ENCODE data around the gene FKBP10. TPM values are rescaled to one million over a fixed set of nuclear protein-coding genes. Genes with fewer than 3 reads are reported as not detected.
A peak's percentile ranks its signal among the peaks of the same experiment; 100 is the strongest.

The FKBP10 gene
- total RNA-seq, 1 donor from 2014 or later = 1.4 TPM

DNA sequence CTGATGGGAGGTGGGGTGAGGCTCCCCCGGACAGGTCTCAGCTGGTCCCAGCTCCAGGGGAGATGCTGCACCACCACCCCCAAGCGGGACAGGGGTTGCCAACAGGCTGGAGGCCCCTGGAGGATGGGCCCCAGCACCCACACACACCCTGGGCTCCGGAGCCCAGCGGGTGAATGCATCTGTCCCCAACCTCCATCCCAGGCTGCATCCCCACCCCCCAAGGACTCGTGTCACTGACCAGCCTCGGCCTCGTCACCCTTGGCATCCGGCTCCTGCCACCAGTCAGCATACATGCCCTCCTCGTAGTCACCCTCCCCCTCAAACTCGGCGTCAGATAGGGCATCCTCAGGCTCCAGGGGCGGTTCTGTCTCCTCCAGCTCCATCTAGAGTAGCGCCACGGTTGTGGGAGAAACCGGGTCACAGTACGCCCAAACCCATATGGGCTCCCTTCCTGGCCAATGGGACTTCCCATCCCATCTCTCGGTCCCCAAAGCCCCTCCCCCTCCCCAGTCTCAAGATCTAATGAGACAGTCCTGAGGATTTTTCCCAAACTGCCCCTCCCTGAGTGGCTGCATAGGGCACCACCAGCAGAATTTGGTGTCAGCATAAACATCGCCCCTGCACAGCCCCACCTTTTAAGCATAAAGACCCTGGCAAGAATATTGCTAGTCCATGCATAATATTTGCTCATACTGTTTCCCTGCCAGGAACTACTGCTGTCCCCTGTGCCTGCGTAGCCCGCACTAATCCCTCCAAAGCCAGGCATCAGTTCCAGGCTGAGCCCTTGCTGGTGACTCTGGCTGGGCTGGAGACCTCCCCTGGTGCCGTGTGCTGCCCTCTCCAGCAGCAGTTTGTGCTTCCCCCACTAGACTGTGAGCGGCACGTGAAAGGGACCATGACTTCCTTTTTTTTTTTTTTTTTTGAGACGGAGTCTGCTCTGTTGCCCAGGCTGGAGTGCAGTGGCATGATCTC lies 9.5 kb upstream of the FKBP10 start:
- no peak overlapping the region for H3K27ac Mint-ChIP-seq
- H3K27me3 Mint-ChIP-seq (ENCODE audit: low read depth) = no peaks in the 10 kb centered on the region
- H3K36me3 Mint-ChIP-seq (ENCODE audit: low read depth) = no peaks in the 10 kb centered on the region
- peaks cover 8% of the 10 kb centered on the region for H3K4me1 Mint-ChIP-seq (ENCODE audit: low read depth)
- no peak overlapping the region for H3K4me3 Mint-ChIP-seq (ENCODE audit: low read depth)
- intact Hi-C loops (cut with micrococcal nuclease) = no loop called here
- H3K9me3 Mint-ChIP-seq = no peaks in the 10 kb centered on the region
- DNase-seq (ENCODE audit: low spot score) = no peak

DNA sequence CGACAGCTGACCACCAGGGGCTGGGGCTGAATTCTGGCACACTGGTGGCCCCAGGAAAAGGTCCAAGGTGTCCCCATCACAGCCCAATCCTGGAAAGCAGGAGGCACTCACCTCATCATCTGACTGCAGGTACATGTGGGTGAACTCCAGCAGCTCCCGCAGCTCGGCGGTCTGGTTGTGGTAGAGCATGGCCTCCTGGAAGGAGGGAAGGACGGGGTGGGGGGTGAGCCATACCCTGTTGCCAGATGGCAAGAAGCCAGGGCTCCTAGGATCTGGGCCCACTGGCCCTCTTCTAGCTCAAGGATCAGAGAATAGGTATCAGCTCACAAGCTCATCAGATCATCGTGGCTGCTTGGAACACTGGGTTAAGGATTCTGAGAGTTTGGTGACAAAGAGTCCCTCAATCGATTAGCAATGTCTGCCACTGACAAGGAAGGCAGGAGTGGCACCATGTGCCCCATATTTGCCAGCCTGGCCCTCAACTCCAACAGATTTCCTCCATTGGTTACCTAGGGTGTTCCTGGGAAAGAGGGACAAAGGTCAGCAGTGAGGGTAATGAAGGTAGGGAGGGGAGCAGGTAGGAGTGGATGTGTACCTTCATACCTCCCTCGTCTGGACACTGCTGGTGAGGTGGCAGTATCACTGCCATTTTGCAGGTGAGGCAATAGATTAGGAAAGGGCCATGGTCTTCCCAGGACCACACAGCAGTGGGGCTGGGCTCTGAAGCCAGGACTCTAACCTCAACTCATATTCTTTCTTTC lies 5.9 kb upstream of the FKBP10 start:
- intact Hi-C loops (cut with micrococcal nuclease) = no loop called here
- Mint-ChIP-seq H3K27me3 (ENCODE audit: low read depth) (peaks cover 4% of the 10 kb centered on the region), H3K9me3 (no peaks in the 10 kb centered on the region), H3K4me3 (ENCODE audit: low read depth) (no peak overlapping the region), H3K4me1 (ENCODE audit: low read depth) (peaks cover 7% of the 10 kb centered on the region), H3K36me3 (ENCODE audit: low read depth) (peaks cover 4% of the 10 kb centered on the region), H3K27ac (no peak overlapping the region)
- DNase-seq (ENCODE audit: low spot score) = no peak

GRCh38 chr17:41810659-41811548 lies 1.9 kb upstream of the FKBP10 start:
- Mint-ChIP-seq H3K27ac (no peak overlapping the region), H3K4me3 (ENCODE audit: low read depth) (peak overlapping the region; percentile 69), H3K9me3 (no peaks in the 10 kb centered on the region), H3K4me1 (ENCODE audit: low read depth) (peaks cover 8% of the 10 kb centered on the region), H3K27me3 (ENCODE audit: low read depth) (peaks cover 14% of the 10 kb centered on the region), H3K36me3 (ENCODE audit: low read depth) (peaks cover 4% of the 10 kb centered on the region)
- intact Hi-C loops (cut with micrococcal nuclease) = loop anchor here (2.0 kb wide), 1 partner anchor 58 kb away; no protein-coding TSS in a partner anchor
- no peak for DNase-seq (ENCODE audit: low spot score)

DNA sequence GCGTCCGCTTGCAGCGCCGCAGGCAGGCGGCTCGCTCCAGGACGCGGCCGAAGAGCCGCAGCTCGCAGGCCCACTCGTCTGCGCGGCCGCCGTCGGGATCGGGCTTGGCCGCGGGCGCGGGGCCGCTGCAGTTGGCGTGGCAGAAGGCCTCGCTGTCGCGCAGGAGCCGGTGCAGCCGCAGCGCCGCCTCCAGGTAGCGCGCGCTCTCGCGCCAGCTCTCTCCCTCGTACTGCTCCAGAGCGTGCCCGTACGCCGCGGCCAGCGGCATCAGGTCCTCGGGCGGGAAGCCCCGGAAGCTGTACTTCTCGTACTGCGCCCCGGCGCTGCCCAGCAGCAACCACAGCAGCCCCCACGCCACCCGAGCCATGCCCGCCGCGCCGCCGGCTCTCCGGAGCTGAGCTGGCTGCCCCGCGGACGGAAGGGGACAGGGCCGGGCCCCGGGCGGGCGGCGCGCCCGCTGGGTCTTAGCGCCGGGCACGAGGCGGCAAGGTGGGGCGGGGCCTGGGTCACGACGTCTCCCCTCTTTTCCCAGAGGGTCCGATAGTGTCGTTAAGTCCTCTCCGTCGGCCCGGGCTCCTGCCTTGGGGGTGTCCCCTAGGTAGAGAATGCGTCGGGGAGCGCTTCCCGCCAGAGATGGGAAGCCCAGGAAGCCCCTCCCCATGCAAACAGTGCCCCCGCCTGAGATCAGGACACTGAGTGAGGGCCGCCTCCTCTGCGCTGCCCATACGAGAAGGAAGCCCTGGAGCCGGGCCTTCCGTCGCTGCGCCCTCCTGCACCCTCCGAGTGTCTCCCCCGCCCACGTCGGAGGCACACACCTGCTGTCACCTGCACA lies 1.0 kb upstream of the FKBP10 start, which contains the start of gene P3H4:
Gene P3H4, minus strand, starts transcription at position 401 of the 832 bp plus-strand sequence. Its CDS starts 34 bp downstream, at position 367.
- peak within 1 kb of the TSS; percentile 58 for H3K27ac Mint-ChIP-seq
- H3K27me3 Mint-ChIP-seq (ENCODE audit: low read depth) = peaks cover 14% of the 10 kb centered on the region
- intact Hi-C loops (cut with micrococcal nuclease) = loop anchor here (2.0 kb wide), 1 partner anchor 57 kb away; no protein-coding TSS in a partner anchor
- peak; percentile 73 for DNase-seq (ENCODE audit: low spot score)
- H3K36me3 Mint-ChIP-seq (ENCODE audit: low read depth) = peaks cover 4% of the 10 kb centered on the region
- peak within 1 kb of the TSS; percentile 86 for H3K4me3 Mint-ChIP-seq (ENCODE audit: low read depth)
- peaks cover 8% of the 10 kb centered on the region for H3K4me1 Mint-ChIP-seq (ENCODE audit: low read depth)
- no peaks in the 10 kb centered on the region for H3K9me3 Mint-ChIP-seq

DNA sequence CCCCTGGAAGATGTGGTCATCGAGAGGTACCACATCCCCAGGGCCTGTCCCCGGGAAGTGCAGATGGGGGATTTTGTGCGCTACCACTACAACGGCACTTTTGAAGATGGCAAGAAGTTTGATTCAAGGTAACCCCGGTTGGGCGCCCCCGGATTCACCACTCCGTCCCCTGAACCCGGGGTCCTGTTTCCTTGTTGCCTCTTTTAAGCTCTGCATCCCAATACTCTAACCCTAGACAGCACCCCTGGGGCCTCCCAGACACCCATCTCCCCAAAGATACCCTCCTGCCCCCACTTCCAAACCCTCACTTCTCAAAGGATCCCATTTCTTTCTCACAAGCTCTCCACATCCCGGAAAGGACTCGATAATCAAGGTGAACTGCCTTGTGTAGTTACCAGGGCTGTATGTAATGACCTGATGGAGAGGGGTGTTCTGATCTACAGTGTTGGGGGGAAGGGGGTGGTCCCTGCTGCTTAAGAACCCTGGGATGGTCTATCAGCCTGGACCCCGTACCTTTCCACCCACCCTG lies 412 bp downstream of the FKBP10 start:
- peaks cover 14% of the 10 kb centered on the region for H3K27me3 Mint-ChIP-seq (ENCODE audit: low read depth)
- peaks cover 4% of the 10 kb centered on the region for H3K36me3 Mint-ChIP-seq (ENCODE audit: low read depth)
- no peak overlapping the region for H3K27ac Mint-ChIP-seq
- no peak for DNase-seq (ENCODE audit: low spot score)
- intact Hi-C loops (cut with micrococcal nuclease) = no loop called here
- peaks cover 8% of the 10 kb centered on the region for H3K4me1 Mint-ChIP-seq (ENCODE audit: low read depth)
- H3K9me3 Mint-ChIP-seq = no peaks in the 10 kb centered on the region
- peak overlapping the region; percentile 45 for H3K4me3 Mint-ChIP-seq (ENCODE audit: low read depth)

DNA sequence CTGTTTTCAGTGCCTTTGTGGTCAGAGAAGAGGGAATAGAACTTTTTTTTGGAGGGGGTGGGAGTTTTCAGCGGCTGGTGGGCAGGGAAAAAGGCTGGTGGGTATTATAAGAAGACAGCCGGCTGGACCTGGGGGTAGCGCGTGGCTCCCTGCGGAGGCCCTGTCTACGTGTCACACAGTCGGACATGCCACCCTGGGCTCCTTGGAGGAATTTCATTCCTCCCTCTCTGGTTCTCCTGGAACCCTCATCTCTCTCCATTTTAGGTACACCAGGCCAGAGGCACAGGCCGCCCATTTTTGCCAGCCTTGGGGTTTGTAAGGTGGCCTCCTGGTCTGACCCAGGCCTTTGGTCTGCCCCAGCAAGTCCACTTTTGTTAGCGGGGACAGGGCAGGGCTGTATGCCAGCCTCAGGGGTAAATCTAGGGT lies 908 bp downstream of the FKBP10 start:
- DNase-seq (ENCODE audit: low spot score) = no peak
- intact Hi-C loops (cut with micrococcal nuclease) = no loop called here
- Mint-ChIP-seq H3K36me3 (ENCODE audit: low read depth) (peaks cover 4% of the 10 kb centered on the region), H3K27ac (no peak overlapping the region), H3K9me3 (no peaks in the 10 kb centered on the region), H3K4me3 (ENCODE audit: low read depth) (peak overlapping the region; percentile 33), H3K4me1 (ENCODE audit: low read depth) (peaks cover 8% of the 10 kb centered on the region), H3K27me3 (ENCODE audit: low read depth) (peaks cover 14% of the 10 kb centered on the region)

DNA sequence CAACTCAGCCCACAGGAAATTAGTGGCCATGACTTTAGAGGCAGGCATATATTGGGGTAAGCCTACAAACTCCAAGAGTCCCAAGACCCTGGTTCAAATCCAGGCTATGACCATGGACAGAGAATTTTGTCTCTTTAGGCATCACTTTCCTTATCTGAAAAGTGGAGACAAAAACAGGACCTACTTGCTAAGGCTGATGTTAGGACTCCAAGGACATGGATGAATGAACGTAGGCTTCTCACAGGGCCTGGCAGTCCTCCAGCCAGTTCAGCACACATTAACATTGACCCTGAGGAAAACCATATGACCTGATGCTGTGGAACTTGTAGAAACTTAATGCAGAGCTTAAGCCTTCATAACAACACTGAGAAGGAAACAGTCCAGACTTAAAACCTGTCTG lies 1.4 kb downstream of the FKBP10 start:
- H3K27ac Mint-ChIP-seq = no peak overlapping the region

DNA sequence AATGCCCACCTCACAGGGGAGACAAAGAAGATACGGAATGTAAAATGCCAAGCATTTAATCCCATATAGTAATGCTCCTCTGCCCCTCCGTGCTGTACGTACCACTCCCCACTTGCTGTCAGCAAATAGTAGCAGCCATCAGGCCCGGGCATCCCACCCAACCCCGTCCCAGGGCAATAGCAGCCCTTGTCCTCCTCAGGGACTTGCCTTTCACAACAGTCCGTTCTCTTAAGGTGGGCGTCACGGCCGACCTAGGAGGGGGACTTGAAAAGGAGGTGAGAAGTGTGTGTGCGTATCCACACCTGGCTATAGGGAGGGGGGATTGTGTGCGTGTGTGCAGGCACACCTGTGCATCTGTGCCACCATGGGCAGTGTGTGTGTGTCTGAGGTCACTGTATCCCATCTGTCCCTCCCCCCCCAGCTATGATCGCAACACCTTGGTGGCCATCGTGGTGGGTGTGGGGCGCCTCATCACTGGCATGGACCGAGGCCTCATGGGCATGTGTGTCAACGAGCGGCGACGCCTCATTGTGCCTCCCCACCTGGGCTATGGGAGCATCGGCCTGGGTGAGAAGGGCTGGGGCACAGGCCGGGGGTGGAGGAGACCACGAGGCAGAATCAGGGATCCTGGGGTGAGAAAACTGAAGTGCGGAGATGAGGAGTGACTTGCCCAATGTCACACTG lies 4.0 kb downstream of the FKBP10 start:
- Mint-ChIP-seq H3K4me3 (ENCODE audit: low read depth) (no peak overlapping the region), H3K27ac (no peak overlapping the region), H3K4me1 (ENCODE audit: low read depth) (peaks cover 5% of the 10 kb centered on the region), H3K36me3 (ENCODE audit: low read depth) (no peaks in the 10 kb centered on the region), H3K27me3 (ENCODE audit: low read depth) (peaks cover 10% of the 10 kb centered on the region), H3K9me3 (no peaks in the 10 kb centered on the region)
- DNase-seq (ENCODE audit: low spot score) = no peak
- intact Hi-C loops (cut with micrococcal nuclease) = no loop called here

More for the DNA sequence above, 1.4 kb downstream of the FKBP10 start:
- no peaks in the 10 kb centered on the region for H3K9me3 Mint-ChIP-seq
- intact Hi-C loops (cut with micrococcal nuclease) = no loop called here
- DNase-seq (ENCODE audit: low spot score) = no peak
- H3K4me3 Mint-ChIP-seq (ENCODE audit: low read depth) = no peak overlapping the region
- H3K36me3 Mint-ChIP-seq (ENCODE audit: low read depth) = peaks cover 4% of the 10 kb centered on the region
- peaks cover 14% of the 10 kb centered on the region for H3K27me3 Mint-ChIP-seq (ENCODE audit: low read depth)
- H3K4me1 Mint-ChIP-seq (ENCODE audit: low read depth) = peaks cover 8% of the 10 kb centered on the region

DNA sequence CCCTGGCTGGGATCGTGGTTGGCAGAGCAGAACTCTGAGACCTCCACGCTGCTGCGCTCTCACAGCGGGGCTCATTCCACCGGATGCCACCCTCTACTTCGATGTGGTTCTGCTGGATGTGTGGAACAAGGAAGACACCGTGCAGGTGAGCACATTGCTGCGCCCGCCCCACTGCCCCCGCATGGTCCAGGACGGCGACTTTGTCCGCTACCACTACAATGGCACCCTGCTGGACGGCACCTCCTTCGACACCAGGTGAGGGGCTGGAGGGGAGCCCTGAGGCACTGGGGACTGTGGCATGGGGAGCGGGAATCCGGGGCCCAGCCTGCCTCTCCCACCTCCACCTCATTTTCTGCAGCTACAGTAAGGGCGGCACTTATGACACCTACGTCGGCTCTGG lies 5.2 kb downstream of the FKBP10 start:
- intact Hi-C loops (cut with micrococcal nuclease) = no loop called here
- no peaks in the 10 kb centered on the region for H3K36me3 Mint-ChIP-seq (ENCODE audit: low read depth)
- no peak overlapping the region for H3K4me3 Mint-ChIP-seq (ENCODE audit: low read depth)
- DNase-seq (ENCODE audit: low spot score) = no peak
- H3K27me3 Mint-ChIP-seq (ENCODE audit: low read depth) = peaks cover 5% of the 10 kb centered on the region
- H3K4me1 Mint-ChIP-seq (ENCODE audit: low read depth) = no peaks in the 10 kb centered on the region
- H3K9me3 Mint-ChIP-seq = no peaks in the 10 kb centered on the region
- H3K27ac Mint-ChIP-seq = no peak overlapping the region

- Mint-ChIP-seq H3K36me3 (ENCODE audit: low read depth) (peaks cover 10% of the 10 kb centered on the region), H3K4me3 (ENCODE audit: low read depth) (no peak overlapping the region), H3K9me3 (no peaks in the 10 kb centered on the region), H3K27me3 (ENCODE audit: low read depth) (no peaks in the 10 kb centered on the region), H3K27ac (no peak overlapping the region), H3K4me1 (ENCODE audit: low read depth) (no peaks in the 10 kb centered on the region)
- DNase-seq (ENCODE audit: low spot score) = no peak
- intact Hi-C loops (cut with micrococcal nuclease) = no loop called here
These were observed 9.0 kb downstream of the FKBP10 start for GRCh38 chr17:41821776-41822175.
